Thoracic aorta (tissue), 2 donors: ENCODE data around the gene TTC23. TPM values are rescaled to one million over a fixed set of nuclear protein-coding genes. Genes with fewer than 3 reads are reported as not detected.

Source experiments
- ATAC-seq: fragments of 150-250 bp; one replicate; pipeline ENCODE4 v1.8.0; 2017; ENCODE audit warnings: low read depth; ENCODE audit not compliant: insufficient number of reproducible peaks, low FRiP score
- DNase-seq: peaks from one replicate; pipeline ENCODE4 v3.0.0-alpha.2; 2020; ENCODE audit warnings: low spot score
- H3K27ac ChIP-seq, 2 donors: fragments of 200-600 bp; sonication (generic); 1 replicate in 1 of 2; 2 replicates in 1 of 2; pipeline ENCODE4 v1.5.1; 2016; ENCODE audit warnings: mild to moderate bottlenecking in 2 of 2, moderate library complexity in 2 of 2
- H3K27me3 ChIP-seq: fragments of 200-600 bp; sonication (generic); replicated peaks from 2 replicates; pipeline ENCODE4 v1.6.0; 2016; ENCODE audit warnings: mild to moderate bottlenecking; ENCODE audit not compliant: insufficient read depth
- H3K36me3 ChIP-seq: fragments of 200-600 bp; sonication (generic); one replicate; pipeline ENCODE4 v1.5.1; 2016
- H3K4me1 ChIP-seq, 2 donors: fragments of 200-600 bp; sonication (generic); 1 replicate in 1 of 2; 2 replicates in 1 of 2; pipeline versions ENCODE4 v1.5.1 to v1.6.0; 2016; ENCODE audit warnings: low read depth in 2 of 2, mild to moderate bottlenecking in 1 of 2; ENCODE audit not compliant: control insufficient read depth in 1 of 2
- H3K4me3 ChIP-seq: fragments of 200-600 bp; sonication (generic); 2 replicates; pipeline ENCODE4 v1.5.1; 2016; ENCODE audit warnings: mild to moderate bottlenecking
- H3K9me3 ChIP-seq: fragments of 200-600 bp; sonication (generic); 2 replicates; pipeline ENCODE4 v1.5.1; 2016
- total RNA-seq, 2 donors: library from RNA; depleted of rRNA; stranded (reverse); fragments of >200 nt; gene quantifications; one replicate each; pipeline versions ENCODE4 v1.1.0 to v1.2.3, GENCODE V29; 2016
- TF ChIP-seq, protein P1 (sequence below): fragments of 200-600 bp; sonication (generic); IDR thresholded peaks from one replicate; pipeline ENCODE4 v1.5.1; 2019; ENCODE audit warnings: antibody characterized with exemption

Gene TTC23, protein sequence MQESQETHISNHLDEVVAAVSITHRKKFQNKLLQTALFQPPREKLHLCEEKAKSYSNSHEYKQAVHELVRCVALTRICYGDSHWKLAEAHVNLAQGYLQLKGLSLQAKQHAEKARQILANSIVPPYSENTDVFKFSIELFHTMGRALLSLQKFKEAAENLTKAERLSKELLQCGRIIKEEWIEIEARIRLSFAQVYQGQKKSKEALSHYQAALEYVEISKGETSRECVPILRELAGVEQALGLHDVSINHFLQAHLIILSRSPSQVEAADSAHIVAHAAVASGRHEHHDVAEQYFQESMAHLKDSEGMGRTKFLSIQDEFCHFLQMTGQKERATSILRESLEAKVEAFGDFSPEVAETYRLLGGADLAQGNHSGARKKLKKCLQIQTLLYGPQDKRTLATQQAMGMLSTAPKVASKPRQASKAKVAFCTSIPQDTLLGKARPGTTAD
- 10 to 100 TPM; 14.2 to 32.8 TPM for total RNA-seq

DNA sequence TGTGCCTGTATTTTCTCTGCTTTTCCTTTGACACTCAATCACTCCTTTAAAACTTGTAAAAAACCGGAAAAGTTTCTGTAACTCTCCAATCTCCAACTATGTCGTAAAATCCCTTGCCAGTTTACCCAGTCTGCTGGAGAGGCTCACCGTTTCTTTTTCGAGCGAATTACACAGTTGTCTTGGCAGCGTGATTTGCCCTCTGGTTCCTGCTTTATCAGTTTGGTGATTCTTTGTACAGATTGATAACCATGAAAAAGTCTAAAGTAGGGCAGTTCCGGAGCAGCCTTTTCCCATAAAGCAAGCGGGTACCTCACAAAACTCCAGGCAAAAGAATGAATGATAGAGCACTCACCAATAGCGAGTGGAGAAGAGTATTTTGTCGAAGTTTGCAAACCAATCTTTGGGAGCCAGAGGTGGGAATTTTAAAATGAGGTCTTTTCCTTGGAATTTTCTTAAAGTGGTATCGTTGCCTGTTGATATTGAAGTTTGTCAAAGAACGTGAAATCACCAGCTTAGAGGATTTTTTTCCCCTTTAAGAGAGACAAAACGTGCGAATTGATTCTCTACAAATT lies at the start of gene TTC23:
TTC23 (minus strand) TSS at position 312 of the 572 bp plus-strand sequence. CDS start 20,869 bp downstream, outside the sequence.
- peak; percentile 34 for ATAC-seq
- H3K36me3 ChIP-seq, result no peaks in the 10 kb centered on the region
- H3K4me1 ChIP-seq, result peaks cover 18 to 41% of the 10 kb centered on the region in 2 donors
- DNase-seq, result no peak
- H3K4me3 ChIP-seq, result peak within 1 kb of the TSS; percentile 75
- H3K27me3 ChIP-seq, result no peaks in the 10 kb centered on the region
- TF ChIP-seq, protein P1, sequence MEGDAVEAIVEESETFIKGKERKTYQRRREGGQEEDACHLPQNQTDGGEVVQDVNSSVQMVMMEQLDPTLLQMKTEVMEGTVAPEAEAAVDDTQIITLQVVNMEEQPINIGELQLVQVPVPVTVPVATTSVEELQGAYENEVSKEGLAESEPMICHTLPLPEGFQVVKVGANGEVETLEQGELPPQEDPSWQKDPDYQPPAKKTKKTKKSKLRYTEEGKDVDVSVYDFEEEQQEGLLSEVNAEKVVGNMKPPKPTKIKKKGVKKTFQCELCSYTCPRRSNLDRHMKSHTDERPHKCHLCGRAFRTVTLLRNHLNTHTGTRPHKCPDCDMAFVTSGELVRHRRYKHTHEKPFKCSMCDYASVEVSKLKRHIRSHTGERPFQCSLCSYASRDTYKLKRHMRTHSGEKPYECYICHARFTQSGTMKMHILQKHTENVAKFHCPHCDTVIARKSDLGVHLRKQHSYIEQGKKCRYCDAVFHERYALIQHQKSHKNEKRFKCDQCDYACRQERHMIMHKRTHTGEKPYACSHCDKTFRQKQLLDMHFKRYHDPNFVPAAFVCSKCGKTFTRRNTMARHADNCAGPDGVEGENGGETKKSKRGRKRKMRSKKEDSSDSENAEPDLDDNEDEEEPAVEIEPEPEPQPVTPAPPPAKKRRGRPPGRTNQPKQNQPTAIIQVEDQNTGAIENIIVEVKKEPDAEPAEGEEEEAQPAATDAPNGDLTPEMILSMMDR, result no peak
- H3K27ac ChIP-seq, result peak within 1 kb of the TSS; percentile 89 to 98
- no peaks in the 10 kb centered on the region for H3K9me3 ChIP-seq

DNA sequence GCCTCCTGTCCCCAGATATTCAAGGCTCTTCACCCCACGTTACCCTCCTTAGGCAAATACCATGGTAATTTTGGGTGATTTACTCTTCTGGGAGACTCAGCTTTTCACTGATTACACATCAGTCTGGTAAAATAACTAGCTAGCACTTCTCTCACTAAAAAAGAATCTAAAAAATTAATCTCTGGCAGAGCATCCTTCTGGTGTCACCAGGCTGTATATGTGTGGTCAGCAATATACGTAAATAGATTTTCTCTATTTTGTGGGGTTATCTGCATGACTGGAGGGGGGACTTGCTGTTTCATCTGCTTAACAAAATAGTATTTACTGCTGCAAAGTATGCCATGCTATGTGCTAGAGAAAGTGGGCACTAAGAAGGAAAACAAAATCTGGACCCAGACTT lies 47.0 kb upstream of the TTC23 start:
- DNase-seq (no peak), ATAC-seq (no peak)
- Histone ChIP-seq H3K27me3 (no peaks in the 10 kb centered on the region), H3K4me3 (no peak overlapping the region), H3K27ac (peak overlapping the region; percentile 40 to 44), H3K4me1 (peaks cover 16 to 27% of the 10 kb centered on the region in 2 donors), H3K9me3 (no peaks in the 10 kb centered on the region), H3K36me3 (no peaks in the 10 kb centered on the region)
- TF ChIP-seq, protein P1, result no peak

DNA sequence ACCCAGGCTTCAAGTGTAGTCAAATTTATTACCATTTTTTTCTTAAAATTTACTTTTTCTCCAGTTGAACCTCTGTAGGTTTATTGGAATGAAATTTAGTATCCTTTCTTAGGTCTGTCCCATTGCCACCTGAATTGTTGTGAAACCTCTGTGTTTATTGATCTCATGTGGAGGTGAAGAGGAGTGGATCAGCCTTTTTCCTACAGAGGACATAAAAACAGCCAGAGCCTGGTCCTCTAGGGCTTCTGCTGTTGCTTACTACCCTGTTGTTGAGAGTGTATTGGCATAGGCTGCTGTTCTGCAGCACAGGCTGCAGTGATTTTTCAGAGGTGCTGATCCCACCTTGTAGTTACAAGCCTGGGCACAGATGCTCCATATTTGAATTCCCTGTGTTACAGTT lies 46.5 kb upstream of the TTC23 start:
- H3K27ac ChIP-seq, result peak overlapping the region; percentile 40 to 44
- TF ChIP-seq, protein P1, result no peak
- no peak for DNase-seq
- no peaks in the 10 kb centered on the region for H3K9me3 ChIP-seq
- no peaks in the 10 kb centered on the region for H3K27me3 ChIP-seq
- H3K4me1 ChIP-seq, result peaks cover 16 to 27% of the 10 kb centered on the region in 2 donors
- H3K36me3 ChIP-seq, result no peaks in the 10 kb centered on the region
- no peak for ATAC-seq
- no peak overlapping the region for H3K4me3 ChIP-seq

DNA sequence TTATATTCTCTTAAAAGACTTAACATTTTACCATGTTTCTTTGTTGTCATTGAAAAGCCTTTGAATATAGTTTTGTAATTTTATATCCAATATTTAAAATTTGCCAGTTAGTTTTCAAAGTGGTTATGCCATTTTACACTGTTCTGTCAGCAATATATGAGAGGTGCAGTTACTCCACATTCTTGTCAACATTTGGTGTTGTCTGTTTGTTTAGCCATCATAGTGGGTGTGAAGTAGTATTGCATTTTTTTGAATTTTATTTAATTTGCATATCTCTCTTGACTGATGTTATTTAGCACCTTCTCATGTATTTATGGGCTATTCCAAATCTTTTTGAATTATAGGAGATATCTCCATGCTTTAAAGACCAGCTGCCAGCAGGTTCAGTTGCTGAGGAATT lies 42.3 kb upstream of the TTC23 start:
- Histone ChIP-seq H3K4me1 (peaks cover 3 to 11% of the 10 kb centered on the region in 2 donors), H3K9me3 (no peaks in the 10 kb centered on the region), H3K4me3 (no peak overlapping the region), H3K27ac (no peak overlapping the region), H3K27me3 (no peaks in the 10 kb centered on the region), H3K36me3 (no peaks in the 10 kb centered on the region)
- DNase-seq, result no peak
- no peak for ATAC-seq
- TF ChIP-seq, protein P1, result no peak

DNA sequence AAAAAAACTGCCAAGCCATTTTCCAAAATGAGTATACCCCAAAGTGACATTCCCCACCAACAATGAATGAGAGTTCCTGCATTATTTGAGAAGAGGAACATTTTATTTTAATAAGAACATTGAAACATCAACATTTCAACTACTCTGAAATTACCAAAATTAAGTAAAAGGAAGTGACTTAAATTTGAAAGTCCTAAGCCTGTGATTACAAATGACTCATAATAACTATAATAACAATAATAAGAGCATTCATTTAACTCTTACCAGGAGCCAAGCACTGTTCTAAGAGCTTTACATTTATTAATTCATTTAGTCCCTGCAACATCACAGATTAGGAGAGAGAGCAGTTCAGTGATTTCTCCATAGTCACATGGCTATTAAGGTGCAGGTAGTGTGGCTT lies 34.3 kb upstream of the TTC23 start:
- ATAC-seq (no peak), DNase-seq (no peak)
- no peaks in the 10 kb centered on the region for H3K36me3 ChIP-seq
- peaks cover 2 to 16% of the 10 kb centered on the region in 2 donors for H3K4me1 ChIP-seq
- TF ChIP-seq, protein P1, result no peak
- no peak overlapping the region for H3K4me3 ChIP-seq
- H3K9me3 ChIP-seq, result no peaks in the 10 kb centered on the region
- peak overlapping the region in 1 of 2 donors; percentile 26 for H3K27ac ChIP-seq
- no peaks in the 10 kb centered on the region for H3K27me3 ChIP-seq
